Omental fat pad (tissue), 4 donors: ENCODE data around the gene LIN28A. TPM values are rescaled to one million over a fixed set of nuclear protein-coding genes. Genes with fewer than 3 reads are reported as not detected.

Experiments
- ATAC-seq: fragments of 150-250 bp; one replicate; pipeline ENCODE4 v1.9.1; 2016; ENCODE audit warnings: mild to moderate bottlenecking, moderate library complexity; ENCODE audit not compliant: low FRiP score
- DNase-seq: peaks from one replicate; pipeline ENCODE4 v3.0.0-alpha.2; 2019; ENCODE audit warnings: low spot score
- total RNA-seq, 4 donors: library from RNA; depleted of rRNA; stranded (reverse); fragments of >200 nt; gene quantifications; one replicate each; pipeline ENCODE4 v1.1.0, GENCODE V29; 2016
- TF ChIP-seq, protein P1 (sequence below), 3 donors: fragments of 450-650 bp; IDR thresholded peaks; one replicate each; pipeline ENCODE4 v1.5.1; 2016 to 2017; ENCODE audit warnings: antibody characterized with exemption in 3 of 3, mild to moderate bottlenecking in 3 of 3, moderate library complexity in 2 of 3

The LIN28A gene
- total RNA-seq, 4 donors from 2014 or later, result not detected

DNA sequence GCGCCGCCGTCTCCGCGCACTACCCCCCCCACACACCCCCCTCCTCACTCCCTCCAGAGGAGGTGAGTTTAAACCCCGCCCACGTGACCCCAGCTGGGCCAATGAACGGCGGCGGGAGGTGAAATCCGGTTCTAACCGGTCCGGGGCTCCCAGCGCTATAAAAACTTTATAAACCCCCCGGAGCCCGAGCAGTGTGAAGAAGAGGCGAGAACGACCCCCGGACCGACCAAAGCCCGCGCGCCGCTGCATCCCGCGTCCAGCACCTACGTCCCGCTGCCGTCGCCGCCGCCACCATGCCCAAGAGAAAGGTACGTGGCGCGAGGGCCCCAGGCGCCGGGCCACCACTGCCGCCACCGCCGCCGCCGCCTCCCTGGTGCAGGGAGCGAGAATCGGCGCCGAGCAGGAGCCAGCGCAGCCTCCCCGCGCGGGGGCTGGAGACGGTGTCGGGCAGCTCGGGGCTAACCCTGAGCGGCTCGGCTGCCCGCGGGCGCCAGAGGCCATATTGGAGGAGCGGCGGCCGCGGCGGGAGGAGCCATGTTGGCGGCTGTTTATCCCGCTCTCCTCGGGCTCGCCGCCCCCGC lies 61.8 kb downstream of the LIN28A start, which contains the start of gene HMGN2:
HMGN2 (plus strand) TSS at position 121 of the 581 bp plus-strand sequence; CDS start at position 294, 173 bp downstream.
- ATAC-seq, result peak; percentile 67

GRCh38 chr1:26472901-26473845 lies 62.6 kb downstream of the LIN28A start:
- ATAC-seq, result peak; percentile 84
- TF ChIP-seq, protein P1, sequence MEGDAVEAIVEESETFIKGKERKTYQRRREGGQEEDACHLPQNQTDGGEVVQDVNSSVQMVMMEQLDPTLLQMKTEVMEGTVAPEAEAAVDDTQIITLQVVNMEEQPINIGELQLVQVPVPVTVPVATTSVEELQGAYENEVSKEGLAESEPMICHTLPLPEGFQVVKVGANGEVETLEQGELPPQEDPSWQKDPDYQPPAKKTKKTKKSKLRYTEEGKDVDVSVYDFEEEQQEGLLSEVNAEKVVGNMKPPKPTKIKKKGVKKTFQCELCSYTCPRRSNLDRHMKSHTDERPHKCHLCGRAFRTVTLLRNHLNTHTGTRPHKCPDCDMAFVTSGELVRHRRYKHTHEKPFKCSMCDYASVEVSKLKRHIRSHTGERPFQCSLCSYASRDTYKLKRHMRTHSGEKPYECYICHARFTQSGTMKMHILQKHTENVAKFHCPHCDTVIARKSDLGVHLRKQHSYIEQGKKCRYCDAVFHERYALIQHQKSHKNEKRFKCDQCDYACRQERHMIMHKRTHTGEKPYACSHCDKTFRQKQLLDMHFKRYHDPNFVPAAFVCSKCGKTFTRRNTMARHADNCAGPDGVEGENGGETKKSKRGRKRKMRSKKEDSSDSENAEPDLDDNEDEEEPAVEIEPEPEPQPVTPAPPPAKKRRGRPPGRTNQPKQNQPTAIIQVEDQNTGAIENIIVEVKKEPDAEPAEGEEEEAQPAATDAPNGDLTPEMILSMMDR (IDR thresholded peaks at IDR 0.05), result no peak
- DNase-seq, result peak; percentile 91

More for the DNA sequence above, 61.8 kb downstream of the LIN28A start, which contains the start of gene HMGN2:
- TF ChIP-seq, protein P1 (IDR thresholded peaks at IDR 0.05), result no peak
- peak; percentile 77 for DNase-seq

- TF ChIP-seq, protein P1 (IDR thresholded peaks at IDR 0.05), result no peak
- ATAC-seq (no peak), DNase-seq (no peak)
Measured at GRCh38 chr1:26474818-26475217, 64.2 kb downstream of the LIN28A start.

- DNase-seq, result no peak
- ATAC-seq, result no peak
- TF ChIP-seq, protein P1 (IDR thresholded peaks at IDR 0.05), result no peak
Measured at GRCh38 chr1:26475989-26476388, 65.4 kb downstream of the LIN28A start.

DNA sequence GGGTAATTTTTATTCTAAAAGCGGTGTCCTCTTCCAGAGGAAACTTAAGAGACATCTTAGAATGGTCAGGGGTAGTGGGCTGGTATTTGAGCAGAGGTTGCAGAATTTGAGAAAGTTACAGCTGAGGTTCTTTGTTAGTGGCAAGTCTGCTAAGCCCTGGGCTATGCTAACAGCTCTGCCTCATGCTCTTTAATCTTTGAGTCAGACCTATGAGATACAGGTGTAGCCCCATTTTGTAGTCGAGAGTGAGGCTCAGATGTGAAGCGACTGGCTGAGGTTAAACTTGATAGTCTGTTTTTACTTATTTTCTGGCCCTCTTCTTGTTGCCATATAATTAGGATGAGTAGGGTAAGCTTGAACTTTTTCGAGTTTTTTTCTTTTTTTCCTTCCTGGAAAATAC lies 66.3 kb downstream of the LIN28A start:
- no peak for DNase-seq
- ATAC-seq, result no peak
- TF ChIP-seq, protein P1 (IDR thresholded peaks at IDR 0.05), result no peak

- TF ChIP-seq, protein P1 (IDR thresholded peaks at IDR 0.05), result no peak
- ATAC-seq, result no peak
- no peak for DNase-seq
Measured at GRCh38 chr1:26477446-26478152, 67.0 kb downstream of the LIN28A start.
